BLaER1 (cell line): ENCODE measurements around the gene HENMT1.
A peak's percentile ranks its signal among the peaks of the same experiment; 100 is the strongest.
"Not testable (repeated sequence)": the region's sequence is repeated elsewhere in the genome, so short reads cannot be mapped to it uniquely, and the experiment has no call there.

Experiments used
- H3K27ac ChIP-seq: shearing (Covaris generic); formaldehyde crosslinking; 2 replicates; pipeline ENCODE4 v1.8.1; 2022
- H3K27me3 ChIP-seq: shearing (Covaris generic); formaldehyde crosslinking; 2 replicates; pipeline ENCODE4 v1.8.1; 2022
- H3K36me3 ChIP-seq: shearing (Covaris generic); formaldehyde crosslinking; 2 replicates; pipeline ENCODE4 v1.8.1; 2022
- H3K4me1 ChIP-seq: shearing (Covaris generic); formaldehyde crosslinking; 2 replicates; pipeline ENCODE4 v1.8.1; 2022
- H3K4me2 ChIP-seq: shearing (Covaris generic); formaldehyde crosslinking; 2 replicates; pipeline ENCODE4 v1.8.1; 2022
- H3K4me3 ChIP-seq: shearing (Covaris generic); formaldehyde crosslinking; 2 replicates; pipeline ENCODE4 v1.8.1; 2022
- H3K9ac ChIP-seq: shearing (Covaris generic); formaldehyde crosslinking; 2 replicates; pipeline ENCODE4 v1.8.1; 2022
- H3K9me3 ChIP-seq: shearing (Covaris generic); formaldehyde crosslinking; 2 replicates; pipeline ENCODE4 v1.8.1; 2022
- H4K20me1 ChIP-seq: shearing (Covaris generic); formaldehyde crosslinking; 2 replicates; pipeline ENCODE4 v1.8.1; 2022
- Cebpa-rat ChIP-seq: shearing (Covaris generic); IDR thresholded peaks from 2 replicates; pipeline ENCODE4 v1.8.1; 2022

The HENMT1 gene

GRCh38 chr1:108692724-108693655 lies 32.1 kb upstream of the HENMT1 start:
- H3K9ac ChIP-seq = peak overlapping the region; percentile 90
- peaks cover 25% of the 10 kb centered on the region for H3K36me3 ChIP-seq
- H4K20me1 ChIP-seq = peaks cover 49% of the 10 kb centered on the region
- no peak for TF ChIP-seq Cebpa-rat
- H3K4me3 ChIP-seq = peak overlapping the region; percentile 89
- H3K27ac ChIP-seq = peak overlapping the region; percentile 95
- H3K4me1 ChIP-seq = peaks cover 23% of the 10 kb centered on the region
- no peaks in the 10 kb centered on the region for H3K9me3 ChIP-seq
- peak overlapping the region; percentile 75 for H3K4me2 ChIP-seq
- no peaks in the 10 kb centered on the region for H3K27me3 ChIP-seq

DNA sequence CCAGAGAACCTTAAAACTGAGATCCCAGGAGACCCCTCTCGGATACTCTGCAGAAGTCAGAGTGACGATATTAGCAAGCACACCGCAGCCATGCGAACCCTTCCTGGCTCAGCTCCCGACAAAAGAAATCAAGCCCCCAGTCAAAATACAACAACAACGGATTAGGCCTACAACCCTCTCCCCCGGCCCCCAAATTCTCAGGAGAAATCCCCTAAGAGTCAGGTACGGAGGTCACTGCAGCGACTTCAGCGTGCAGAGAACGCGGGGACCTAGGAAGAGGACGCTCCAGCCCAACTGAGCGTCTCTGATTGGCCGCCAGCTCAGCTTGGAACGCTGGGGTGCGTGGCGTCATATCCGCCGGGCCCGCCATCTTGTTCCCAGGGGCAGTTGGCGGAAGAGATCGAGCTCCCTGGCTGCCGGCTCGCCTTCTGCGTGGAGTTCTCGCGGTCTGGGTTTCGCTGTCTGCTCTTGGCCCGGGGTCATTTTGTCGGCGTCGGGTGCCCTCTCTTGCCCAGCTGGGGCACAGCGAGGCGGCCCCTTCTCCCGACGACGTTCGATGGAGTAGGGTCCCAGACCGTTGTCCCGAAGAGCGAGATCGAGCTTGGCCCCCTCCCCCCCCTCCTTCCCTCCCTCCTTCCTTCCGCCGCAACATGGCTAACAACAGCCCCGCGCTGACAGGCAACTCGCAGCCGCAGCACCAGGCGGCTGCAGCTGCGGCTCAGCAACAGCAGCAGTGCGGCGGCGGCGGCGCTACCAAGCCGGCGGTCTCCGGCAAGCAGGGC lies 31.2 kb upstream of the HENMT1 start, which contains the start of gene PRPF38B:
Gene PRPF38B, plus strand, starts transcription at position 369 of the 782 bp plus-strand sequence. Its CDS starts 282 bp downstream, at position 651.
- H3K27me3 ChIP-seq = no peaks in the 10 kb centered on the region
- H3K36me3 ChIP-seq = peaks cover 16% of the 10 kb centered on the region
- peak within 1 kb of the TSS; percentile 90 for H3K9ac ChIP-seq
- peaks cover 40% of the 10 kb centered on the region for H4K20me1 ChIP-seq
- peaks cover 23% of the 10 kb centered on the region for H3K4me1 ChIP-seq
- peak within 1 kb of the TSS; percentile 95 for H3K27ac ChIP-seq
- TF ChIP-seq Cebpa-rat = no peak
- H3K4me3 ChIP-seq = peak within 1 kb of the TSS; percentile 89
- no peaks in the 10 kb centered on the region for H3K9me3 ChIP-seq
- peak within 1 kb of the TSS; percentile 91 for H3K4me2 ChIP-seq

DNA sequence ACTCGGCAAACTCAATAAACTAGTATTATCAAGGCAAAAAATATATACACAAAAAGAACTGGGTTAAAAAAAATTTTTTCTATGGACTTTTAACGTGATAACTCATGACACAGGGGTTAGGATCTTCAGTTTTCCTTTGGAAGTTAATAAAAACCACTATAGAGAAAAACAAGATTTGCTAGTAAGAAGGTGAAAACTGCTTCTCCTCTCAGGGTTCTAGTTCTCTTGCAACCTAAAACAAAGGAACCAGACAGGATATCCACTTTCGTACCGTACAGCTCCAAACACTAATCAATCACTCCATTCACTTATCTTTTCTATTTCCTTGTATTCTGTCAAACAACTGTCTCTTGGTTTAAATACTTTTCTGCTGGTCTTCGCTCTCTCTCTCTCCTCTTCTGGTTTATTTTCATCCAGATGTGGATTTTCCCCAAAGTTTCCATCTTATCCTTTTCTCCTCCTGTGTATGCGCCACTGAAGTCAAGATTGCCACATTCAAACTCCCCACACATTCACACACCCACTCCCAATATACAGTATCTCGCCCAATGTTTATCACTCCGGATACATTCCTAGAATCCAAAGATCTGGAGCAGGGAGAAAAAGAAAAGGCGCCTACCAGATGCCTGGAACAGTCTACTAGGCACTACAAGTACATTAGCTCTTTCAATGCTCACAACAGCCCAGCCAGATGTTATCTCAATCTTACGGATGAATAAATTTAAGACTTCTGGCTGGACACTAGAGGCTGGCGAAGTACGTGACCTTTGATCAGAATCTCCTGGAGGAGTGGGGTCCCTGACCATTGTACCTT lies 30.4 kb upstream of the HENMT1 start:
- H3K27ac ChIP-seq = peak overlapping the region; percentile 95
- H3K4me3 ChIP-seq = peak overlapping the region; percentile 89
- no peak for TF ChIP-seq Cebpa-rat
- peak overlapping the region; percentile 91 for H3K4me2 ChIP-seq
- no peaks in the 10 kb centered on the region for H3K9me3 ChIP-seq
- H4K20me1 ChIP-seq = peaks cover 33% of the 10 kb centered on the region
- H3K27me3 ChIP-seq = no peaks in the 10 kb centered on the region
- peaks cover 23% of the 10 kb centered on the region for H3K4me1 ChIP-seq
- peaks cover 8% of the 10 kb centered on the region; the same call in 1 of the 2 replicates for H3K36me3 ChIP-seq
- peak overlapping the region; percentile 90 for H3K9ac ChIP-seq

- Histone ChIP-seq H3K4me2 (no peak overlapping the region), H3K4me3 (no peak overlapping the region), H4K20me1 (no peaks in the 10 kb centered on the region), H3K27ac (no peak overlapping the region), H3K9ac (no peak overlapping the region), H3K36me3 (no peaks in the 10 kb centered on the region), H3K4me1 (peaks cover 12% of the 10 kb centered on the region), H3K27me3 (no peaks in the 10 kb centered on the region), H3K9me3 (no peaks in the 10 kb centered on the region)
- no peak for TF ChIP-seq Cebpa-rat
These were observed 25.9 kb upstream of the HENMT1 start for GRCh38 chr1:108686614-108687313.

GRCh38 chr1:108685529-108685928 lies 24.6 kb upstream of the HENMT1 start:
- H3K9me3 ChIP-seq = no peaks in the 10 kb centered on the region
- H4K20me1 ChIP-seq = no peaks in the 10 kb centered on the region
- no peak overlapping the region for H3K27ac ChIP-seq
- H3K9ac ChIP-seq = no peak overlapping the region
- no peaks in the 10 kb centered on the region for H3K36me3 ChIP-seq
- no peak overlapping the region for H3K4me3 ChIP-seq
- H3K4me2 ChIP-seq = no peak overlapping the region
- TF ChIP-seq Cebpa-rat = no peak
- no peaks in the 10 kb centered on the region for H3K27me3 ChIP-seq
- peaks cover 2% of the 10 kb centered on the region for H3K4me1 ChIP-seq

DNA sequence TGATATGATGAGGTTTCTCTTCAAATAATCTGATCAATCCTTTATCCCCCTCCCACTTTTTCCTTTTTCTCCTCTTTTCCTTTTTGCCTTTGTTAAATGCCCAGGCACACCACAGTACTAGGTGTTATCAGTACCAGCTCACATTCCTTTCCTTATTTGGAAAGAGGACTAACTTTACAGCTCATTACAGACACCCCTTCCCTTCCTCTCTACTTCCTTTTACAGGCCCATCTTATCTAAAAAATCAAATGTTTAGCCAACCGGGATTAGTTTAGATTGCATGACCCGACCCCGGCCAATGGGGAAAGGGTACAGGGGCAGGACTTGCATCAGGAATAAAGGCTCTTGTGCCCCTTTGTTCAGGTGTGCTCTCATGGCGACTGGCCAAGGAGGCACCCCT lies 20.8 kb upstream of the HENMT1 start:
- H3K4me2 ChIP-seq, H3K9me3 ChIP-seq, H3K27me3 ChIP-seq, H3K4me1 ChIP-seq, H3K36me3 ChIP-seq, H3K27ac ChIP-seq, H3K9ac ChIP-seq, H3K4me3 ChIP-seq, H4K20me1 ChIP-seq: not testable (repeated sequence)

GRCh38 chr1:108679586-108680213 lies 18.8 kb upstream of the HENMT1 start:
- no peak overlapping the region for H3K4me2 ChIP-seq
- TF ChIP-seq Cebpa-rat = no peak
- H3K27ac ChIP-seq = no peak overlapping the region
- H3K27me3 ChIP-seq = no peaks in the 10 kb centered on the region
- peaks cover 3% of the 10 kb centered on the region; the same call in 1 of the 2 replicates for H3K9me3 ChIP-seq
- H3K4me3 ChIP-seq = no peak overlapping the region
- no peak overlapping the region for H3K9ac ChIP-seq
- 0 out of 2 replicates have a peak, but pooled peaks cover 5% of the 10 kb centered on the region for H3K4me1 ChIP-seq
- no peaks in the 10 kb centered on the region for H4K20me1 ChIP-seq
- H3K36me3 ChIP-seq = no peaks in the 10 kb centered on the region

GRCh38 chr1:108678706-108679105 lies 17.8 kb upstream of the HENMT1 start:
- no peak overlapping the region for H3K27ac ChIP-seq
- no peaks in the 10 kb centered on the region for H4K20me1 ChIP-seq
- H3K4me3 ChIP-seq = no peak overlapping the region
- H3K4me2 ChIP-seq = no peak overlapping the region
- no peak for TF ChIP-seq Cebpa-rat
- H3K36me3 ChIP-seq = no peaks in the 10 kb centered on the region
- no peak overlapping the region for H3K9ac ChIP-seq
- H3K4me1 ChIP-seq = 0 out of 2 replicates have a peak, but pooled peaks cover 5% of the 10 kb centered on the region
- H3K9me3 ChIP-seq = peaks cover 9% of the 10 kb centered on the region
- H3K27me3 ChIP-seq = no peaks in the 10 kb centered on the region
